K562 treated with DMSO at 1 percent for 12 hours (cell line): ENCODE results near the gene HOMER1. TPM values are rescaled to one million over a fixed set of nuclear protein-coding genes. Genes with fewer than 3 reads are reported as not detected.

Source experiments
- total RNA-seq: library from RNA; unstranded; fragments of 300-600 nt; gene quantifications from 2 replicates; pipeline ENCODE4 v1.2.3, GENCODE V29; 2022; ENCODE audit not compliant: insufficient read depth

HOMER1 gene
- 1.0 and 5.2 TPM in 2 replicates for total RNA-seq

GRCh38 chr5:79513704-79514390 is at the start of gene HOMER1:
TSS of gene HOMER1 (minus strand) at chr5:79514134. CDS start at chr5:79512774, 1,360 bp downstream.

Other genes with a start within 250 kb of the HOMER1 start
- 9.9 and 32.5 TPM in 2 replicates for gene TENT2, start 98.3 kb upstream of the HOMER1 start, total RNA-seq
- 0.22 and 0.32 TPM in 2 replicates for gene CMYA5, start 175.7 kb upstream of the HOMER1 start, total RNA-seq